NCI-H1105 treated with DMSO at 0.1 percent for 48 hours (cell line): ENCODE data around the gene MBD3L5.
"Not testable (repeated sequence)": the region's sequence is repeated elsewhere in the genome, so short reads cannot be mapped to it uniquely, and the experiment has no call there.

Source experiments
- DNase-seq: peaks from one replicate; lab custom pipeline; 2025; lab: John Stamatoyannopoulos, UW

The MBD3L5 gene

GRCh38 chr19:7030278-7030677 is at the start of gene MBD3L5:
Gene MBD3L5 (plus strand): TSS chr19:7030578. CDS start chr19:7030612, 34 bp downstream.
- DNase-seq: not testable (repeated sequence)

GRCh38 chr19:6983448-6983847 is 46.9 kb upstream of the MBD3L5 start:
- no peak for DNase-seq

GRCh38 chr19:6987850-6988249 is 42.5 kb upstream of the MBD3L5 start:
- DNase-seq: no peak

- DNase-seq: no peak
These were observed 42.1 kb upstream of the MBD3L5 start for GRCh38 chr19:6988257-6988656.

GRCh38 chr19:6995054-6995453 is 35.3 kb upstream of the MBD3L5 start:
- DNase-seq: no peak

- no peak for DNase-seq
These were observed 33.6 kb upstream of the MBD3L5 start for GRCh38 chr19:6996810-6997209.

- DNase-seq: no peak
These were observed 32.5 kb upstream of the MBD3L5 start for GRCh38 chr19:6997679-6998445.

- no peak for DNase-seq
These were observed 30.4 kb upstream of the MBD3L5 start for GRCh38 chr19:6999933-7000332.

- DNase-seq: no peak
These were observed 30.0 kb upstream of the MBD3L5 start for GRCh38 chr19:7000333-7000732.

GRCh38 chr19:7000816-7001215 is 29.6 kb upstream of the MBD3L5 start:
- DNase-seq: no peak

GRCh38 chr19:7004313-7004931 is 26.0 kb upstream of the MBD3L5 start:
- DNase-seq: peak; percentile 25

GRCh38 chr19:7006135-7006704 is 24.2 kb upstream of the MBD3L5 start:
- DNase-seq: no peak

- no peak for DNase-seq
These were observed 22.5 kb upstream of the MBD3L5 start for GRCh38 chr19:7007859-7008258.

- peak; percentile 11 for DNase-seq
These were observed 19.4 kb upstream of the MBD3L5 start for GRCh38 chr19:7010722-7011593.

- DNase-seq: no peak
These were observed 16.7 kb upstream of the MBD3L5 start for GRCh38 chr19:7013678-7014077.

- DNase-seq: no peak
These were observed 11.6 kb upstream of the MBD3L5 start for GRCh38 chr19:7018828-7019227.

GRCh38 chr19:7021331-7021730 is 9.0 kb upstream of the MBD3L5 start, which contains the start of gene MBD3L2B:
Gene MBD3L2B (minus strand): TSS chr19:7021431. CDS start chr19:7021397, 34 bp downstream.
- not testable (repeated sequence) for DNase-seq

- not testable (repeated sequence) for DNase-seq
These were observed 1.6 kb upstream of the MBD3L5 start for GRCh38 chr19:7028790-7029189.

GRCh38 chr19:7040079-7040478 is 9.7 kb downstream of the MBD3L5 start, which contains the start of gene MBD3L4:
Gene MBD3L4 (minus strand): TSS chr19:7040179. CDS start chr19:7040144, 35 bp downstream.
- DNase-seq: not testable (repeated sequence)

- DNase-seq: not testable (repeated sequence)
These were observed 11.2 kb downstream of the MBD3L5 start for GRCh38 chr19:7041563-7041962.

- not testable (repeated sequence) for DNase-seq
These were observed 18.6 kb downstream of the MBD3L5 start, which contains the start of gene MBD3L2 for GRCh38 chr19:7049021-7049420. Gene MBD3L2 (plus strand): TSS chr19:7049321. CDS start chr19:7049374, 53 bp downstream.

GRCh38 chr19:7051421-7051820 is 21.0 kb downstream of the MBD3L5 start:
- not testable (repeated sequence) for DNase-seq
